A549 (cell line): Measurements from ENCODE around the gene NEK9. TPM values are rescaled to one million over a fixed set of nuclear protein-coding genes. Genes with fewer than 3 reads are reported as not detected.
A peak's percentile ranks its signal among the peaks of the same experiment; 100 is the strongest.

Source experiments
- ATAC-seq, 2 experiments: fragments of 200-7000 bp in 1 of 2; fragments of >200 bp in 1 of 2; cut with Nextera tagmentation in 1 of 2; cut with Tn5 transposase in 1 of 2; 3 replicates each; pipeline versions ENCODE4 v1.8.0 to v1.9.1; 2018 to 2020; ENCODE audit warnings: mild to moderate bottlenecking in 1 of 2, moderate library complexity in 1 of 2
- CTCF ChIA-PET: fragments of 300-600 bp; sonication (Branson Sonifier 250); formaldehyde crosslinking; extraction: SDS; loops from one replicate; lab custom pipeline; 2021; ENCODE audit warnings: antibody characterized with exemption, inconsistent platforms; lab: Yijun Ruan, JAX
- POLR2A ChIA-PET: fragments of 350-600 bp; formaldehyde crosslinking; extraction: SDS; loops from one replicate; lab custom pipeline; 2021; ENCODE audit warnings: antibody characterized with exemption, inconsistent platforms; lab: Yijun Ruan, JAX
- DNase-seq, 2 experiments: peaks; one replicate each; pipeline versions ENCODE4 v3.0.0 to v3.0.0-alpha.2; 2011 to 2016; ENCODE audit warnings: low read depth in 1 of 2, low spot score in 1 of 2
- FAIRE-seq: peaks from 2 replicates; lab custom pipeline; 2011; peaks lifted over from hg19 to GRCh38; lab: Jason Lieb, UNC
- H3K27ac ChIP-seq, 2 experiments: fragments of >200 bp; sonication (Bioruptor Twin); formaldehyde crosslinking; 3 replicates each; pipeline ENCODE4 v1.5.1; 2016 to 2017
- H3K4me1 ChIP-seq: fragments of >200 bp; sonication (Bioruptor Twin); formaldehyde crosslinking; 3 replicates; pipeline ENCODE4 v1.6.1; 2016
- H3K4me2 ChIP-seq: fragments of >200 bp; sonication (Bioruptor Twin); formaldehyde crosslinking; 3 replicates; pipeline ENCODE4 v1.6.1; 2016
- H3K4me3 ChIP-seq: fragments of >200 bp; sonication (Bioruptor Twin); formaldehyde crosslinking; 3 replicates; pipeline ENCODE4 v1.5.1; 2016
- H3K9me3 ChIP-seq: fragments of >200 bp; sonication (Bioruptor Twin); formaldehyde crosslinking; 3 replicates; pipeline ENCODE4 v1.6.1; 2016
- EP300 ChIP-seq, 2 experiments: fragments of >200 bp; sonication (Bioruptor Twin); formaldehyde crosslinking; IDR thresholded peaks; 2 replicates in 1 of 2; 3 replicates in 1 of 2; pipeline ENCODE4 v1.6.1; 2016 to 2017
- ESRRA ChIP-seq: fragments of 150-350 bp; IDR thresholded peaks from 2 replicates; pipeline ENCODE4 v1.6.1; 2014; ENCODE audit warnings: mild to moderate bottlenecking, low read length, borderline replicate concordance
- FOSB ChIP-seq: fragments of 250-450 bp; sonication (Bioruptor Pico); IDR thresholded peaks from 2 replicates; pipeline ENCODE4 v1.5.0; 2020; ENCODE audit warnings: mild to moderate bottlenecking, moderate library complexity
- FOSL2 ChIP-seq, 2 experiments: fragments of 450-650 bp in 1 of 2; fragments of >200 bp in 1 of 2; sonication (Bioruptor Twin) in 1 of 2; formaldehyde crosslinking; IDR thresholded peaks; 2 replicates each; pipeline versions ENCODE4 v1.5.0 to v1.6.1; 2016 to 2020; ENCODE audit warnings: mild to moderate bottlenecking in 1 of 2, moderate library complexity in 1 of 2
- HDAC2 ChIP-seq: fragments of 200-600 bp; sonication (generic); IDR thresholded peaks from 2 replicates; pipeline ENCODE4 v1.6.1; 2016
- HOXB5 ChIP-seq: fragments of 250-450 bp; sonication (Bioruptor Pico); IDR thresholded peaks from 2 replicates; pipeline ENCODE4 v1.5.0; 2020; ENCODE audit warnings: mild to moderate bottlenecking, moderate library complexity
- JUN ChIP-seq, 2 experiments: fragments of >200 bp; sonication (Bioruptor Twin); formaldehyde crosslinking; IDR thresholded peaks; 2 replicates in 1 of 2; 3 replicates in 1 of 2; pipeline ENCODE4 v1.6.1; 2016 to 2017
- JUNB ChIP-seq: fragments of >200 bp; sonication (Bioruptor Twin); formaldehyde crosslinking; IDR thresholded peaks from 2 replicates; pipeline ENCODE4 v1.6.1; 2016
- KDM1A ChIP-seq: fragments of 200-600 bp; sonication (generic); IDR thresholded peaks from 2 replicates; pipeline ENCODE4 v1.6.1; 2016; ENCODE audit warnings: low read depth, mild to moderate bottlenecking
- KDM5A ChIP-seq: fragments of 200-600 bp; sonication (generic); IDR thresholded peaks from 2 replicates; pipeline ENCODE4 v1.6.1; 2016; ENCODE audit warnings: antibody characterized with exemption, mild to moderate bottlenecking
- MAX ChIP-seq: IDR thresholded peaks from 2 replicates; pipeline ENCODE4 v1.6.1; 2012
- MYC ChIP-seq: IDR thresholded peaks from 2 replicates; pipeline ENCODE4 v1.6.1; 2012; ENCODE audit warnings: mild to moderate bottlenecking, inconsistent platforms, low read length, improper control_type of control experiment, borderline replicate concordance
- POLR2A ChIP-seq: IDR thresholded peaks from 2 replicates; pipeline ENCODE4 v1.6.1; 2012; ENCODE audit warnings: mild to moderate bottlenecking, low read length
- RARB ChIP-seq: fragments of 250-450 bp; sonication (Bioruptor Pico); IDR thresholded peaks from 2 replicates; pipeline ENCODE4 v1.8.0; 2021; ENCODE audit warnings: mild to moderate bottlenecking, moderate library complexity
- RNF2 ChIP-seq: fragments of 200-600 bp; sonication (generic); IDR thresholded peaks from 2 replicates; pipeline ENCODE4 v1.6.1; 2016; ENCODE audit warnings: low read depth, mild to moderate bottlenecking, antibody characterized with exemption, moderate library complexity, borderline replicate concordance
- TFCP2L1 ChIP-seq: fragments of 250-450 bp; sonication (Bioruptor Pico); IDR thresholded peaks from 2 replicates; pipeline ENCODE4 v1.5.0; 2021; ENCODE audit warnings: mild to moderate bottlenecking
- TP53 ChIP-seq: fragments of 250-450 bp; sonication (Bioruptor Pico); IDR thresholded peaks from 2 replicates; pipeline ENCODE4 v1.5.0; 2021; ENCODE audit warnings: mild to moderate bottlenecking, moderate library complexity
- ZC3H11A ChIP-seq: fragments of 450-650 bp; IDR thresholded peaks from 2 replicates; pipeline ENCODE4 v1.6.1; 2014; ENCODE audit warnings: antibody characterized with exemption, mild to moderate bottlenecking
- ZSCAN20 ChIP-seq: fragments of 250-450 bp; sonication (Bioruptor Pico); IDR thresholded peaks from 2 replicates; pipeline ENCODE4 v1.8.0; 2022; ENCODE audit warnings: mild to moderate bottlenecking, moderate library complexity
- WGBS: methylation state at CpG from one replicate; pipeline ENCODE4 v1.1.6; 2017; ENCODE audit errors: missing lambda C conversion rate; 5-methylcytosine and 5-hydroxymethylcytosine counted together
- polyA plus RNA-seq, 4 experiments: library from polyadenylated mRNA; depleted of rRNA in 3 of 4; stranded (reverse); fragments of >200 nt; fragmentation: RNase III in 1 of 4; extraction: RNeasy Plus Mini Kit Qiagen cat#74134 plus additional on column Dnase treatment in 1 of 4; gene quantifications; 2 replicates in 3 of 4; 3 replicates in 1 of 4; pipeline ENCODE4 v1.2.3, GENCODE V29; 2011 to 2017
- TF ChIP-seq, protein P1 (sequence below): fragments of 250-450 bp; sonication (Bioruptor Pico); IDR thresholded peaks from 2 replicates; pipeline ENCODE4 v1.5.0; 2021; ENCODE audit warnings: mild to moderate bottlenecking, moderate library complexity, borderline replicate concordance
- TF ChIP-seq, protein P2 (sequence below): fragments of >200 bp; sonication (Bioruptor Twin); formaldehyde crosslinking; IDR thresholded peaks from 2 replicates; pipeline ENCODE4 v1.6.1; 2016
- TF ChIP-seq, protein P3 (sequence below): fragments of 200-600 bp; sonication (generic); IDR thresholded peaks from 2 replicates; pipeline ENCODE4 v1.6.1; 2016; ENCODE audit warnings: antibody characterized with exemption, mild to moderate bottlenecking, moderate library complexity
- TF ChIP-seq, protein P4 (sequence below): fragments of >200 bp; sonication (Bioruptor Twin); formaldehyde crosslinking; IDR thresholded peaks from 3 replicates; pipeline ENCODE4 v1.5.1; 2016

Gene NEK9
- polyA plus RNA-seq, 2 of the 4 experiments (the other 2 are of a cell fraction) = 49.4 to 75.9 TPM

GRCh38 chr14:75050852-75051555, 75.8 kb downstream of the NEK9 start, which contains the start of gene MLH3 (continued):
- no peak for TF ChIP-seq FOSB (CRISPR knock-in tag)
- TF ChIP-seq TFCP2L1 (CRISPR knock-in tag) = no peak
- TF ChIP-seq MAX = peak; percentile 97
- TF ChIP-seq HDAC2 = no peak
- no peak for TF ChIP-seq RNF2
- TF ChIP-seq, protein P1, sequence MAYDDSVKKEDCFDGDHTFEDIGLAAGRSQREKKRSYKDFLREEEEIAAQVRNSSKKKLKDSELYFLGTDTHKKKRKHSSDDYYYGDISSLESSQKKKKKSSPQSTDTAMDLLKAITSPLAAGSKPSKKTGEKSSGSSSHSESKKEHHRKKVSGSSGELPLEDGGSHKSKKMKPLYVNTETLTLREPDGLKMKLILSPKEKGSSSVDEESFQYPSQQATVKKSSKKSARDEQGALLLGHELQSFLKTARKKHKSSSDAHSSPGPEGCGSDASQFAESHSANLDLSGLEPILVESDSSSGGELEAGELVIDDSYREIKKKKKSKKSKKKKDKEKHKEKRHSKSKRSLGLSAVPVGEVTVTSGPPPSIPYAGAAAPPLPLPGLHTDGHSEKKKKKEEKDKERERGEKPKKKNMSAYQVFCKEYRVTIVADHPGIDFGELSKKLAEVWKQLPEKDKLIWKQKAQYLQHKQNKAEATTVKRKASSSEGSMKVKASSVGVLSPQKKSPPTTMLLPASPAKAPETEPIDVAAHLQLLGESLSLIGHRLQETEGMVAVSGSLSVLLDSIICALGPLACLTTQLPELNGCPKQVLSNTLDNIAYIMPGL (CRISPR knock-in tag) = no peak
- TF ChIP-seq, protein P2, sequence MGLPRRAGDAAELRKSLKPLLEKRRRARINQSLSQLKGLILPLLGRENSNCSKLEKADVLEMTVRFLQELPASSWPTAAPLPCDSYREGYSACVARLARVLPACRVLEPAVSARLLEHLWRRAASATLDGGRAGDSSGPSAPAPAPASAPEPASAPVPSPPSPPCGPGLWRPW = no peak
- TF ChIP-seq ZSCAN20 (CRISPR knock-in tag) = no peak
- TF ChIP-seq KDM1A = no peak
- no peak for TF ChIP-seq FOSL2 (IDR thresholded peaks at IDR 0.05)
- TF ChIP-seq FOSL2 (CRISPR knock-in tag; IDR thresholded peaks at IDR 0.05) = no peak
- TF ChIP-seq RARB (CRISPR knock-in tag) = peak; percentile 40; the same call in 1 of the 2 replicates
- TF ChIP-seq KDM5A = no peak
- TF ChIP-seq, protein P3, sequence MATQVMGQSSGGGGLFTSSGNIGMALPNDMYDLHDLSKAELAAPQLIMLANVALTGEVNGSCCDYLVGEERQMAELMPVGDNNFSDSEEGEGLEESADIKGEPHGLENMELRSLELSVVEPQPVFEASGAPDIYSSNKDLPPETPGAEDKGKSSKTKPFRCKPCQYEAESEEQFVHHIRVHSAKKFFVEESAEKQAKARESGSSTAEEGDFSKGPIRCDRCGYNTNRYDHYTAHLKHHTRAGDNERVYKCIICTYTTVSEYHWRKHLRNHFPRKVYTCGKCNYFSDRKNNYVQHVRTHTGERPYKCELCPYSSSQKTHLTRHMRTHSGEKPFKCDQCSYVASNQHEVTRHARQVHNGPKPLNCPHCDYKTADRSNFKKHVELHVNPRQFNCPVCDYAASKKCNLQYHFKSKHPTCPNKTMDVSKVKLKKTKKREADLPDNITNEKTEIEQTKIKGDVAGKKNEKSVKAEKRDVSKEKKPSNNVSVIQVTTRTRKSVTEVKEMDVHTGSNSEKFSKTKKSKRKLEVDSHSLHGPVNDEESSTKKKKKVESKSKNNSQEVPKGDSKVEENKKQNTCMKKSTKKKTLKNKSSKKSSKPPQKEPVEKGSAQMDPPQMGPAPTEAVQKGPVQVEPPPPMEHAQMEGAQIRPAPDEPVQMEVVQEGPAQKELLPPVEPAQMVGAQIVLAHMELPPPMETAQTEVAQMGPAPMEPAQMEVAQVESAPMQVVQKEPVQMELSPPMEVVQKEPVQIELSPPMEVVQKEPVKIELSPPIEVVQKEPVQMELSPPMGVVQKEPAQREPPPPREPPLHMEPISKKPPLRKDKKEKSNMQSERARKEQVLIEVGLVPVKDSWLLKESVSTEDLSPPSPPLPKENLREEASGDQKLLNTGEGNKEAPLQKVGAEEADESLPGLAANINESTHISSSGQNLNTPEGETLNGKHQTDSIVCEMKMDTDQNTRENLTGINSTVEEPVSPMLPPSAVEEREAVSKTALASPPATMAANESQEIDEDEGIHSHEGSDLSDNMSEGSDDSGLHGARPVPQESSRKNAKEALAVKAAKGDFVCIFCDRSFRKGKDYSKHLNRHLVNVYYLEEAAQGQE = no peak

DNA sequence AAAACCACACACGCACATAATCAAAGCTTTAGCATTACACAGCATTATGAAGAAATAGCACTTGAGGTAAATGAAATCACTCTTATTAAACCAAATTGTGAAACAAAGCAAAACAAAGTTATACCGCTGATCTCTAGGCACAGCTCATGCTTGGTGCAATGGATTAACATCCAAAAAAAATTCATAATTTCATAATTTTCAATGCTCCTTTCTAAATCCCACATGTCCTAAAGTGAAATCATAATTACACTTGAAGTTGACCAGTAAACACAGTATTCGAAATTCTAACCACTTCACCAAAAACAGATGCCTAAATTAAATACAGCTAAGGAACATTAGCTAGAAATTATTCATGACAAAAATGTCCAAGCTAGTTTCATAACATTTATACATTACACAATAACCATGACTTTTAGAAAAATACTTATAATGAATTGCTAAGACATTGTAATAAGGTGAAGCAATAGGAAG, 77.1 kb downstream of the NEK9 start:
- no peak overlapping the region for H3K27ac ChIP-seq
- no peak for FAIRE-seq
- H3K4me3 ChIP-seq = no peak overlapping the region; the same call in 2 of the 3 replicates
- DNase-seq = no peak
- H3K4me2 ChIP-seq = peak overlapping the region; percentile 84
- H3K9me3 ChIP-seq = no peaks in the 10 kb centered on the region
- POLR2A ChIA-PET = no interaction called here
- CTCF ChIA-PET = interaction anchor here (0.6 to 1.8 kb wide), 10 partner anchors 10 to 189 kb away, joined by 3 to 7 read pairs (median 3); no protein-coding TSS in a partner anchor
- TF ChIP-seq ESRRA = no peak
- TF ChIP-seq, protein P2 = no peak
- TF ChIP-seq JUNB = no peak
- no peak for TF ChIP-seq MYC
- no peak for TF ChIP-seq POLR2A
- TF ChIP-seq, protein P4, sequence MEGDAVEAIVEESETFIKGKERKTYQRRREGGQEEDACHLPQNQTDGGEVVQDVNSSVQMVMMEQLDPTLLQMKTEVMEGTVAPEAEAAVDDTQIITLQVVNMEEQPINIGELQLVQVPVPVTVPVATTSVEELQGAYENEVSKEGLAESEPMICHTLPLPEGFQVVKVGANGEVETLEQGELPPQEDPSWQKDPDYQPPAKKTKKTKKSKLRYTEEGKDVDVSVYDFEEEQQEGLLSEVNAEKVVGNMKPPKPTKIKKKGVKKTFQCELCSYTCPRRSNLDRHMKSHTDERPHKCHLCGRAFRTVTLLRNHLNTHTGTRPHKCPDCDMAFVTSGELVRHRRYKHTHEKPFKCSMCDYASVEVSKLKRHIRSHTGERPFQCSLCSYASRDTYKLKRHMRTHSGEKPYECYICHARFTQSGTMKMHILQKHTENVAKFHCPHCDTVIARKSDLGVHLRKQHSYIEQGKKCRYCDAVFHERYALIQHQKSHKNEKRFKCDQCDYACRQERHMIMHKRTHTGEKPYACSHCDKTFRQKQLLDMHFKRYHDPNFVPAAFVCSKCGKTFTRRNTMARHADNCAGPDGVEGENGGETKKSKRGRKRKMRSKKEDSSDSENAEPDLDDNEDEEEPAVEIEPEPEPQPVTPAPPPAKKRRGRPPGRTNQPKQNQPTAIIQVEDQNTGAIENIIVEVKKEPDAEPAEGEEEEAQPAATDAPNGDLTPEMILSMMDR = no peak
- no peak for TF ChIP-seq TP53 (CRISPR knock-in tag)
- no peak for TF ChIP-seq HOXB5 (CRISPR knock-in tag)
- no peak for TF ChIP-seq EP300 (IDR thresholded peaks at IDR 0.05)
- TF ChIP-seq ZSCAN20 (CRISPR knock-in tag) = no peak
- TF ChIP-seq ZC3H11A = no peak
- no peak for TF ChIP-seq JUN (IDR thresholded peaks at IDR 0.05)
- WGBS = 95% methylated on average over 3 of the region's 3 CpGs
- ATAC-seq = no peak
- peaks cover 16% of the 10 kb centered on the region; the same call in 2 of the 3 replicates for H3K4me1 ChIP-seq
